GM12873 (cell line): Measurements from ENCODE around the gene PALMD.
A peak's percentile ranks its signal among the peaks of the same experiment; 100 is the strongest.

ENCODE experiments used
- TF ChIP-seq, protein P1 (sequence below): IDR thresholded peaks from 2 replicates; pipeline ENCODE4 v1.5.1; 2012; ENCODE audit warnings: low read depth, mild to moderate bottlenecking, moderate library complexity, low read length, control low read depth; ENCODE audit not compliant: insufficient read depth; ENCODE audit errors: missing control alignments

The PALMD gene

GRCh38 chr1:99691175-99691574 lies 45.3 kb downstream of the PALMD start:
- TF ChIP-seq, protein P1, sequence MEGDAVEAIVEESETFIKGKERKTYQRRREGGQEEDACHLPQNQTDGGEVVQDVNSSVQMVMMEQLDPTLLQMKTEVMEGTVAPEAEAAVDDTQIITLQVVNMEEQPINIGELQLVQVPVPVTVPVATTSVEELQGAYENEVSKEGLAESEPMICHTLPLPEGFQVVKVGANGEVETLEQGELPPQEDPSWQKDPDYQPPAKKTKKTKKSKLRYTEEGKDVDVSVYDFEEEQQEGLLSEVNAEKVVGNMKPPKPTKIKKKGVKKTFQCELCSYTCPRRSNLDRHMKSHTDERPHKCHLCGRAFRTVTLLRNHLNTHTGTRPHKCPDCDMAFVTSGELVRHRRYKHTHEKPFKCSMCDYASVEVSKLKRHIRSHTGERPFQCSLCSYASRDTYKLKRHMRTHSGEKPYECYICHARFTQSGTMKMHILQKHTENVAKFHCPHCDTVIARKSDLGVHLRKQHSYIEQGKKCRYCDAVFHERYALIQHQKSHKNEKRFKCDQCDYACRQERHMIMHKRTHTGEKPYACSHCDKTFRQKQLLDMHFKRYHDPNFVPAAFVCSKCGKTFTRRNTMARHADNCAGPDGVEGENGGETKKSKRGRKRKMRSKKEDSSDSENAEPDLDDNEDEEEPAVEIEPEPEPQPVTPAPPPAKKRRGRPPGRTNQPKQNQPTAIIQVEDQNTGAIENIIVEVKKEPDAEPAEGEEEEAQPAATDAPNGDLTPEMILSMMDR, result no peak

GRCh38 chr1:99696616-99697015 lies 50.7 kb downstream of the PALMD start:
- TF ChIP-seq, protein P1, result no peak

- TF ChIP-seq, protein P1, result no peak
These were observed 51.7 kb downstream of the PALMD start for GRCh38 chr1:99697580-99697979.

- TF ChIP-seq, protein P1, result no peak
These were observed 54.1 kb downstream of the PALMD start for GRCh38 chr1:99700020-99700419.

- TF ChIP-seq, protein P1, result no peak
These were observed 56.3 kb downstream of the PALMD start for GRCh38 chr1:99702221-99702620.

- TF ChIP-seq, protein P1, result no peak
These were observed 58.5 kb downstream of the PALMD start for GRCh38 chr1:99704356-99704816.

DNA sequence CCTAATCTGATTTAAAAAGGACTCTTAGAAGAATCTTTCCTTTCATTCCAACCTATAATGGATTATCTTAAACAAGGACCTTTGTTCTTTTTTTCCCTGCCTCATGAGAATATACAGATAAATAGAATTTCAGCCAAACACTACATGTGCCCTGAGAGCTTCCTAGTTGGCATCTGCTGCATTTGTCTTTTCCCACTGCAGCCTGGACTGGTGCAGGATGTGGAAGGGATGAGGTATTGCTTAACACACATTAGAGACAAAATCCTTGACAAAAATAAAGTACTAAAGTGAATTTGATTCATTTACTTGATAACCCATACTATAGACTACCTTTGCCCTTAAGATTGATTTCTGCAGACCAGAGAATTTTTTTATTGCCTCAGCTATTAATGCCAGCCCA lies 59.5 kb downstream of the PALMD start:
- TF ChIP-seq, protein P1, result no peak

DNA sequence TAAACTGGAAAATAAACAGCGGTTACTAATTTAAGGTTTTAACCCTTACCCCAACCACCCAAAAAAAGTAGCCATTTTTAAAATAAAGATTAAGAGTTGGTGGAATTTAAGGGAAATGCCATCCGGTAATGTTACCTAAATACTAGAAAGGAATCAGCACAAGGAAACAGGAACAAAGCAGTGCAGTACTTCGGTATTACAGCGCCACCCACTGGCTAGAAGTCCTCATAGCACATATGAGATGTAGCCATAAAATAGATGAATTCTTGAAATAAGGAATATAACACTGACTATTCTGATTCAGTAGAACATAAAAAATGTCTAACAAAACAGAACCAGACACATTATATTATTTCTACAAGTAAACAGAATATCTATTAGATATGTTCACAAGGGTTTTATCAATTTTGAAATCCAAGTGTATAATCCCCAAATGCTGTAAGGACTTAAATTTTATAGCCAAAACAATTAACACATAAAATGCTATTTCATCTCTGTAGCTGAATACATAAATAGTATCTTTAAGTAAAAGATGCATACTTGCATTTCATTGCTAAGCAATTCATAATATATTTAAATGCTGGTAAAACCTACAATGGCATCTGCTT lies 61.7 kb downstream of the PALMD start:
- TF ChIP-seq, protein P1, result peak; percentile 85
